Measurements from ENCODE around the gene SLAMF1. TPM values are rescaled to one million over a fixed set of nuclear protein-coding genes. Genes with fewer than 3 reads are reported as not detected.

Gene SLAMF1
- total and polyA plus RNA-seq, 4 donors: 0.09 to 1.1 (median 0.17) TPM

GRCh38 chr1:160630523-160631451 lies 16.1 kb downstream of the SLAMF1 start:
- H3K4me3 ChIP-seq (ENCODE audit: low read depth in 1 of 3, low read length in 3 of 3): no peak overlapping the region

More at GRCh38 chr1:160630523-160631451, 16.1 kb downstream of the SLAMF1 start:
- no peaks in the 10 kb centered on the region for H3K36me3 ChIP-seq (ENCODE audit: control insufficient read depth in 4 of 4, insufficient read depth in 3 of 4, low read depth in 1 of 4, low read length in 3 of 4)
- no peaks in the 10 kb centered on the region for H3K4me1 ChIP-seq (ENCODE audit: control insufficient read depth in 4 of 4, insufficient read depth in 4 of 4, low read length in 3 of 4)
- no peak overlapping the region for H3K27ac ChIP-seq (ENCODE audit: low read depth in 1 of 2, low read length in 2 of 2)
- DNase-seq (ENCODE audit: low spot score): no peak
- H3K27me3 ChIP-seq (ENCODE audit: control insufficient read depth in 4 of 4, insufficient read depth in 4 of 4, low read length in 3 of 4): no peaks in the 10 kb centered on the region
- WGBS: 82% methylated on average over 9 of the region's 9 CpGs
- TF ChIP-seq TAF1 (conservative IDR thresholded peaks at IDR 0.05) (no peak), RXRA (IDR thresholded peaks at IDR 0.05) (no peak), HNF4A (conservative IDR thresholded peaks at IDR 0.05) (no peak), ZBTB33 (IDR thresholded peaks at IDR 0.05) (no peak), FOXA2 (IDR thresholded peaks at IDR 0.05) (no peak), MAX (IDR thresholded peaks at IDR 0.05) (no peak), JUND (IDR thresholded peaks at IDR 0.05) (no peak), CTCF (IDR thresholded peaks at IDR 0.05; ENCODE audit: low read depth, low read length, missing input control) (no peak), EGR1 (IDR thresholded peaks at IDR 0.05; ENCODE audit: low read depth in 2 of 2) (no peak), RAD21 (IDR thresholded peaks at IDR 0.05) (no peak), SP1 (IDR thresholded peaks at IDR 0.05) (no peak), GABPA (IDR thresholded peaks at IDR 0.05 in 1 of 2, conservative IDR thresholded peaks at IDR 0.05 in 1 of 2) (no peak), NR2F2 (IDR thresholded peaks at IDR 0.05) (no peak), ATF3 (IDR thresholded peaks at IDR 0.05) (no peak), FOXA1 (IDR thresholded peaks at IDR 0.05) (no peak), HNF4G (IDR thresholded peaks at IDR 0.05) (no peak), YY1 (IDR thresholded peaks at IDR 0.05) (no peak)
- TF ChIP-seq, protein P1, sequence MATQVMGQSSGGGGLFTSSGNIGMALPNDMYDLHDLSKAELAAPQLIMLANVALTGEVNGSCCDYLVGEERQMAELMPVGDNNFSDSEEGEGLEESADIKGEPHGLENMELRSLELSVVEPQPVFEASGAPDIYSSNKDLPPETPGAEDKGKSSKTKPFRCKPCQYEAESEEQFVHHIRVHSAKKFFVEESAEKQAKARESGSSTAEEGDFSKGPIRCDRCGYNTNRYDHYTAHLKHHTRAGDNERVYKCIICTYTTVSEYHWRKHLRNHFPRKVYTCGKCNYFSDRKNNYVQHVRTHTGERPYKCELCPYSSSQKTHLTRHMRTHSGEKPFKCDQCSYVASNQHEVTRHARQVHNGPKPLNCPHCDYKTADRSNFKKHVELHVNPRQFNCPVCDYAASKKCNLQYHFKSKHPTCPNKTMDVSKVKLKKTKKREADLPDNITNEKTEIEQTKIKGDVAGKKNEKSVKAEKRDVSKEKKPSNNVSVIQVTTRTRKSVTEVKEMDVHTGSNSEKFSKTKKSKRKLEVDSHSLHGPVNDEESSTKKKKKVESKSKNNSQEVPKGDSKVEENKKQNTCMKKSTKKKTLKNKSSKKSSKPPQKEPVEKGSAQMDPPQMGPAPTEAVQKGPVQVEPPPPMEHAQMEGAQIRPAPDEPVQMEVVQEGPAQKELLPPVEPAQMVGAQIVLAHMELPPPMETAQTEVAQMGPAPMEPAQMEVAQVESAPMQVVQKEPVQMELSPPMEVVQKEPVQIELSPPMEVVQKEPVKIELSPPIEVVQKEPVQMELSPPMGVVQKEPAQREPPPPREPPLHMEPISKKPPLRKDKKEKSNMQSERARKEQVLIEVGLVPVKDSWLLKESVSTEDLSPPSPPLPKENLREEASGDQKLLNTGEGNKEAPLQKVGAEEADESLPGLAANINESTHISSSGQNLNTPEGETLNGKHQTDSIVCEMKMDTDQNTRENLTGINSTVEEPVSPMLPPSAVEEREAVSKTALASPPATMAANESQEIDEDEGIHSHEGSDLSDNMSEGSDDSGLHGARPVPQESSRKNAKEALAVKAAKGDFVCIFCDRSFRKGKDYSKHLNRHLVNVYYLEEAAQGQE (IDR thresholded peaks at IDR 0.05): no peak
- no peak overlapping the region for H3K9ac ChIP-seq (ENCODE audit: low read depth in 1 of 2, low read length in 2 of 2)
- no peaks in the 10 kb centered on the region for H3K9me3 ChIP-seq (ENCODE audit: control insufficient read depth in 4 of 4, low read length in 3 of 4)
